KMS-11 (cell line): ENCODE data around the gene STX8.

Experiments used
- H2AFZ ChIP-seq: fragments of 200-600 bp; sonication (generic); 2 replicates; pipeline ENCODE4 v1.6.1; 2016; ENCODE audit warnings: antibody characterized with exemption, mixed run types, low read depth
- H3K27ac ChIP-seq: fragments of 200-600 bp; sonication (generic); 2 replicates; pipeline ENCODE4 v1.6.1; 2016; ENCODE audit warnings: mild to moderate bottlenecking, mixed run types
- H3K27me3 ChIP-seq: fragments of 200-600 bp; sonication (generic); 2 replicates; pipeline ENCODE4 v1.6.1; 2017; ENCODE audit warnings: mild to moderate bottlenecking, low read depth, mixed run types, moderate library complexity; ENCODE audit not compliant: insufficient read depth
- H3K36me3 ChIP-seq: fragments of 200-600 bp; sonication (generic); 2 replicates; pipeline ENCODE4 v1.6.1; 2017; ENCODE audit warnings: mild to moderate bottlenecking, mixed run types; ENCODE audit not compliant: insufficient read depth
- H3K4me1 ChIP-seq: fragments of 200-600 bp; sonication (generic); 2 replicates; pipeline ENCODE4 v1.6.1; 2016; ENCODE audit warnings: mild to moderate bottlenecking, low read depth, mixed run types; ENCODE audit not compliant: poor library complexity, severe bottlenecking
- H3K4me2 ChIP-seq: fragments of 200-600 bp; sonication (generic); 2 replicates; pipeline ENCODE4 v1.7.0; 2016; ENCODE audit warnings: mild to moderate bottlenecking, mixed run types
- H3K4me3 ChIP-seq: fragments of 200-600 bp; sonication (generic); IDR thresholded peaks from 2 replicates; pipeline ENCODE4 v1.6.1; 2017; ENCODE audit warnings: low read depth, low read length, mixed read lengths; ENCODE audit not compliant: insufficient read depth
- H3K79me2 ChIP-seq: fragments of 200-600 bp; sonication (generic); 2 replicates; pipeline ENCODE4 v1.6.1; 2016; ENCODE audit warnings: low read depth, mixed run types; ENCODE audit not compliant: insufficient read depth
- H3K9ac ChIP-seq: fragments of 200-600 bp; sonication (generic); 2 replicates; pipeline ENCODE4 v1.6.1; 2016; ENCODE audit warnings: mild to moderate bottlenecking, mixed run types
- H4K20me1 ChIP-seq: fragments of 200-600 bp; sonication (generic); 2 replicates; pipeline ENCODE4 v1.6.1; 2016; ENCODE audit warnings: mild to moderate bottlenecking, mixed run types; ENCODE audit not compliant: insufficient read depth
- TF ChIP-seq, protein P1 (sequence below): fragments of 200-600 bp; sonication (generic); conservative IDR thresholded peaks from 2 replicates; pipeline ENCODE4 v1.6.1; 2017; ENCODE audit warnings: low read depth, mild to moderate bottlenecking, antibody characterized with exemption, low read length, moderate library complexity, mixed read lengths

STX8 gene

DNA sequence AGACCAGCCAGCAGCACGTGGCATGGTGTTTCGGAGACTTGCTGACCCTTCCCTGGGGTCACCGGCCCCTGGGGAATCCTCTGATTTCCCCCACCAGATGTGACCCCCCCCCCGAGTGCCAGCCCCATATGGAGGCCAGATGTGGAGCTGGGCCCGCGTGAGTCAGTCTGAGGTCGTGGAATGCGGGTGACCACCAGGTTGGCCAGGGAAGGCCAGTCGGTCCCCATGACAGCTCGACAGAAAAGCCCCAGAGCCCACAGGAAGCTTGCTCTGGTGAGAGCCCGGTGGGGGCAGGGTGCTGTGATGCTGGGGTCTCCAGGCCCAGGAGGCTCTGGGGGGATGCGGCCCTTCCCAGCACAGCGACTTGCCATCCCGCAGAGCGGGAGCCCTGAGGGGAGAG, 345.3 kb downstream of the STX8 start:
- H3K27ac ChIP-seq: no peak overlapping the region
- H3K4me2 ChIP-seq: no peak overlapping the region
- H3K36me3 ChIP-seq: no peaks in the 10 kb centered on the region
- H3K9ac ChIP-seq: no peak overlapping the region
- H3K79me2 ChIP-seq: no peaks in the 10 kb centered on the region
- no peaks in the 10 kb centered on the region for H3K4me1 ChIP-seq
- no peaks in the 10 kb centered on the region for H3K27me3 ChIP-seq
- TF ChIP-seq, protein P1, sequence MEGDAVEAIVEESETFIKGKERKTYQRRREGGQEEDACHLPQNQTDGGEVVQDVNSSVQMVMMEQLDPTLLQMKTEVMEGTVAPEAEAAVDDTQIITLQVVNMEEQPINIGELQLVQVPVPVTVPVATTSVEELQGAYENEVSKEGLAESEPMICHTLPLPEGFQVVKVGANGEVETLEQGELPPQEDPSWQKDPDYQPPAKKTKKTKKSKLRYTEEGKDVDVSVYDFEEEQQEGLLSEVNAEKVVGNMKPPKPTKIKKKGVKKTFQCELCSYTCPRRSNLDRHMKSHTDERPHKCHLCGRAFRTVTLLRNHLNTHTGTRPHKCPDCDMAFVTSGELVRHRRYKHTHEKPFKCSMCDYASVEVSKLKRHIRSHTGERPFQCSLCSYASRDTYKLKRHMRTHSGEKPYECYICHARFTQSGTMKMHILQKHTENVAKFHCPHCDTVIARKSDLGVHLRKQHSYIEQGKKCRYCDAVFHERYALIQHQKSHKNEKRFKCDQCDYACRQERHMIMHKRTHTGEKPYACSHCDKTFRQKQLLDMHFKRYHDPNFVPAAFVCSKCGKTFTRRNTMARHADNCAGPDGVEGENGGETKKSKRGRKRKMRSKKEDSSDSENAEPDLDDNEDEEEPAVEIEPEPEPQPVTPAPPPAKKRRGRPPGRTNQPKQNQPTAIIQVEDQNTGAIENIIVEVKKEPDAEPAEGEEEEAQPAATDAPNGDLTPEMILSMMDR: no peak
- no peak overlapping the region for H2AFZ ChIP-seq
- no peaks in the 10 kb centered on the region for H4K20me1 ChIP-seq
- H3K4me3 ChIP-seq: no peak overlapping the region

DNA sequence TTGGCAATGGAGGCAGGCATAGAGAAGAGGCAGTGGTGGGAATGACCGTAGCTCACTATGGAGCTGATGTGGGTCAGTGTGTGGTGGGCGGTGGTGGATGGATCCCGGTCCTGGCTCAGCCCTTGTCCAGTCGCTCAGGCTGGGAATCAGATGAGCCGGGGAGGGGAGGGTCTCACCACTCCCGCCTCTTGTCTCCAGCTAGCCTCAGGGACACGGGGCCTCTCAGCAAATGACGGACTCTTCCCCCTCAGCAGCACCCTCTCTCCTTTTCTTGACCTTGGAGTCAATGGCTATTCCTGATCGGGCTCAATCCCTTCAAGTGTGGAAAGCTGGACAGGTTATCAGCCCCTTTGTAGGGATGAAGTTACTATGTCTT, 345.8 kb downstream of the STX8 start:
- TF ChIP-seq, protein P1: no peak
- Histone ChIP-seq H3K27me3 (no peaks in the 10 kb centered on the region), H3K36me3 (no peaks in the 10 kb centered on the region), H3K79me2 (no peaks in the 10 kb centered on the region), H3K27ac (no peak overlapping the region), H3K4me3 (no peak overlapping the region), H3K9ac (no peak overlapping the region), H4K20me1 (no peaks in the 10 kb centered on the region), H3K4me1 (no peaks in the 10 kb centered on the region), H2AFZ (no peak overlapping the region), H3K4me2 (no peak overlapping the region)

DNA sequence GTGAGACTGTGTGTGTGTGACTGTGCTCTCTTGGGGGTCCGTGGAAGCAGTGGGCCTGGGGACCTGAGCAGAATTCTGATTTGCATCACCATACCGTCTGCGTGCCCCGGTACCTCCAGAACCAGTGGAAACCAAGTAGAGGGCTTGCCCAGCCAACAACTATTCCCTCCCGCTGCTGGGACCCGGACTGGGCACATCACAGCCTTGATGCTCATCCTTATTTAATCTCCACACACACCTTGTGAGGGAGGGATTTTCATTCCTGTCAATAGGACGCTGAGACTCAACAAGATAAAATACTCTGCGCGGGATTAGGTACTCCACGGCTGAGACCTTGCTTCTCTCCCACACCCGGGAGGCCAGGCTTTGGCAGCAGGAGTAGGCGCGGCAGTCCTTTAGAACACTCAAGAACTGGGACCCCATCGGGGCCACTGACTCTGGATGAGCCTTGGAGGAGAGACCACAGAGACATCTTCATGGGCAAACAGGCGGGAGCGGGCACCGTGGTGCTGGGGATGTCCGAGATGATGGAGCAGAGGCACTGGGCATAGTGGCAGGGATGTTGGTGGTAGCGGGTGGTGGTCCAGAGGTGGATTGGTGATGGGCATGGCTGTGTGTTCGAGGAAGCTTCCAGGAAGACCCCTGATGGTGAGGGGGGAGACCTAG, 346.3 kb downstream of the STX8 start:
- TF ChIP-seq, protein P1: no peak
- no peak overlapping the region for H3K27ac ChIP-seq

DNA sequence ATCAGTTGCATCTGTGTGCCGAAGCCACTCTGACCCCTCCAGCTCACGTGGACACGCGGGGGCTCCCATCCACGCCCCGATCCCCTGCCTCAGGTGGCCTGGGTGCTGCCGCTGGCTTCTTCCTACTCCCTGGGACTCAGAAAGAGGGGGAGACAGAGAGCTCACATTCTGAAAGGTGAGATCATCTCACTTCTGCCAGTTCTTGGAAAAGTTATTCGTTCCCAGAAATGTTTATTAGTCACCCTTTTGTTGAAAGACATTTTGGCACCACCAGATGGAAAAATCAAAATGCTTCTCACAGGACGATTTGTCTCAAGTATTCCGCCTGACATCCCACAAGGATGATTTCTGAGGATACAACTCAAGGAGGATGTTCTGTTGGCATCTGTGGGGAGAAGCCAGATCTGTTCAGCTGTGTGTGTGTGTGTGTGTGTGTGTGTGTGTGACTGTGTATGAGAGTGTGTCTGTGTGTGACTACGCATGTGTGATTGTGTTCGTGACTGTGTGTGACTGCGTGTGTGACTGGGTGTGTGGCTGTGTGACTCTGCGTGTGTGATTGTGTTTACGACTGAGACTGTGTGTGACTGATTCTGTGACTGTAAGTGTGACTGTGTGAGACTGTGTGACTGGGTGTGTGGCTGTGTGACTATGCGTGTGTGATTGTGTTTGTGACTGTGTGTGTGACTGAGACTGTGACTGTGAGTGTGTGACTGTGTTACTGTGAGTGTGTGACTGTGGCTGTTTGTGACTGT, 347.0 kb downstream of the STX8 start:
- H4K20me1 ChIP-seq: no peaks in the 10 kb centered on the region
- H3K9ac ChIP-seq: no peak overlapping the region
- no peak overlapping the region for H3K27ac ChIP-seq
- no peaks in the 10 kb centered on the region for H3K36me3 ChIP-seq
- H2AFZ ChIP-seq: no peak overlapping the region
- H3K4me1 ChIP-seq: no peaks in the 10 kb centered on the region
- no peak overlapping the region for H3K4me3 ChIP-seq
- TF ChIP-seq, protein P1: no peak
- H3K4me2 ChIP-seq: no peak overlapping the region
- no peaks in the 10 kb centered on the region for H3K79me2 ChIP-seq
- H3K27me3 ChIP-seq: no peaks in the 10 kb centered on the region

More for the DNA sequence above, 346.3 kb downstream of the STX8 start:
- Histone ChIP-seq H3K4me2 (no peak overlapping the region), H3K36me3 (no peaks in the 10 kb centered on the region), H3K4me3 (no peak overlapping the region), H2AFZ (no peak overlapping the region), H3K4me1 (no peaks in the 10 kb centered on the region), H3K27me3 (no peaks in the 10 kb centered on the region), H3K79me2 (no peaks in the 10 kb centered on the region), H4K20me1 (no peaks in the 10 kb centered on the region), H3K9ac (no peak overlapping the region)
